Prostate gland (tissue), 2 donors: Measurements from ENCODE around the gene ZNF587. TPM values are rescaled to one million over a fixed set of nuclear protein-coding genes. Genes with fewer than 3 reads are reported as not detected.
"Not testable (repeated sequence)": the region's sequence is repeated elsewhere in the genome, so short reads cannot be mapped to it uniquely, and the experiment has no call there.

Source experiments
- DNase-seq: peaks from one replicate; pipeline ENCODE4 v3.0.0-alpha.2; 2019; ENCODE audit warnings: low spot score
- H3K27ac ChIP-seq, 2 donors: fragments of 200-600 bp; sonication (generic); 2 replicates each; pipeline ENCODE4 v1.5.1; 2017 to 2019
- H3K27me3 ChIP-seq: fragments of 200-600 bp; sonication (generic); replicated peaks from 2 replicates; pipeline ENCODE4 v1.5.1; 2019; ENCODE audit not compliant: insufficient read depth
- H3K36me3 ChIP-seq, 2 donors: fragments of 200-600 bp; sonication (generic); 1 replicate in 1 of 2; 2 replicates in 1 of 2; pipeline versions ENCODE4 v1.5.1 to v1.8.1; 2017 to 2019
- H3K4me1 ChIP-seq: fragments of 200-600 bp; sonication (generic); replicated peaks from 2 replicates; pipeline ENCODE4 v1.5.1; 2019
- H3K4me3 ChIP-seq, 2 donors: fragments of 200-600 bp; sonication (generic); 2 replicates each; pipeline ENCODE4 v1.5.1; 2017 to 2019
- H3K9me3 ChIP-seq: fragments of 200-600 bp; sonication (generic); 2 replicates; pipeline ENCODE4 v1.5.1; 2017
- POLR2A ChIP-seq: fragments of 450-650 bp; IDR thresholded peaks from one replicate; pipeline ENCODE4 v1.6.1; 2016; ENCODE audit warnings: antibody characterized with exemption, mild to moderate bottlenecking
- POLR2AphosphoS5 ChIP-seq: sonication (generic); formaldehyde crosslinking; IDR thresholded peaks from one replicate; pipeline ENCODE4 v1.6.1; 2017; ENCODE audit warnings: antibody characterized with exemption
- WGBS: methylation state at CpG from one replicate; pipeline ENCODE4 v1.1.5; 2018; 5-methylcytosine and 5-hydroxymethylcytosine counted together
- intact Hi-C: fragments of 100-400 bp; cut with DNase I; formaldehyde crosslinking; loops from one replicate; pipeline ENCODE4 v1.14.2; 2022
- total RNA-seq, 2 donors: library from RNA; depleted of rRNA; stranded (reverse); fragments of >200 nt; gene quantifications; one replicate each; pipeline ENCODE4 v1.1.0, GENCODE V29; 2016
- TF ChIP-seq, protein P1 (sequence below), 4 experiments: fragments of 200-600 bp in 2 of 4; fragments of 450-650 bp in 2 of 4; sonication (generic) in 2 of 4; IDR thresholded peaks; 1 replicate in 3 of 4; 2 replicates in 1 of 4; pipeline ENCODE4 v1.5.1; 2016 to 2019; ENCODE audit warnings: antibody characterized with exemption in 4 of 4, mild to moderate bottlenecking in 2 of 4, moderate library complexity in 2 of 4

The ZNF587 gene
- total RNA-seq, 2 donors from 2014 or later = 32.1 to 49.7 TPM

DNA sequence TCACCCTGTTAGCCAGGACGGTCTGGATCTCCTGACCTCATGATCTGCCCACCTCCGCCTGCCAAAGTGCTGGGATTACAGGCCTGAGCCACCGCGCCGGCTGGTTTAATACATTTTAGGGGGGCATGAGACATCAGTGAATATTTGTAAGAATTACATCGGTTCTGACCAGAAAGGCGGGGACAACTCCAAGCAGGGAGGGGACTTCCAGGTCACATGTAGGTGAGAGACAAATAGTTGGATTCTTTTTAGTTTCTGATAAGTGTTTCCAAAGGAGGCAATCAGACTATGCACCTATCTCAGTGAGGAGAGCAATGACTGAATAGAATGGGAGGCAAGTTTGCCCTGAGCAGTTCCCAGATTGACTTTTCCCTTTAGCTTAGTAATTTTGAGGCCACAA, 31.3 kb upstream of the ZNF587 start:
- no peaks in the 10 kb centered on the region for H3K9me3 ChIP-seq
- H3K27me3 ChIP-seq = no peaks in the 10 kb centered on the region
- no peaks in the 10 kb centered on the region for H3K36me3 ChIP-seq
- intact Hi-C loops = no loop called here
- DNase-seq = no peak
- TF ChIP-seq POLR2AphosphoS5 (no peak), POLR2A (no peak)
- TF ChIP-seq, protein P1, sequence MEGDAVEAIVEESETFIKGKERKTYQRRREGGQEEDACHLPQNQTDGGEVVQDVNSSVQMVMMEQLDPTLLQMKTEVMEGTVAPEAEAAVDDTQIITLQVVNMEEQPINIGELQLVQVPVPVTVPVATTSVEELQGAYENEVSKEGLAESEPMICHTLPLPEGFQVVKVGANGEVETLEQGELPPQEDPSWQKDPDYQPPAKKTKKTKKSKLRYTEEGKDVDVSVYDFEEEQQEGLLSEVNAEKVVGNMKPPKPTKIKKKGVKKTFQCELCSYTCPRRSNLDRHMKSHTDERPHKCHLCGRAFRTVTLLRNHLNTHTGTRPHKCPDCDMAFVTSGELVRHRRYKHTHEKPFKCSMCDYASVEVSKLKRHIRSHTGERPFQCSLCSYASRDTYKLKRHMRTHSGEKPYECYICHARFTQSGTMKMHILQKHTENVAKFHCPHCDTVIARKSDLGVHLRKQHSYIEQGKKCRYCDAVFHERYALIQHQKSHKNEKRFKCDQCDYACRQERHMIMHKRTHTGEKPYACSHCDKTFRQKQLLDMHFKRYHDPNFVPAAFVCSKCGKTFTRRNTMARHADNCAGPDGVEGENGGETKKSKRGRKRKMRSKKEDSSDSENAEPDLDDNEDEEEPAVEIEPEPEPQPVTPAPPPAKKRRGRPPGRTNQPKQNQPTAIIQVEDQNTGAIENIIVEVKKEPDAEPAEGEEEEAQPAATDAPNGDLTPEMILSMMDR (IDR thresholded peaks at IDR 0.05) = no peak
- H3K4me3 ChIP-seq = no peak overlapping the region
- WGBS = 84% methylated on average over 7 of the region's 7 CpGs
- no peak overlapping the region for H3K27ac ChIP-seq
- H3K4me1 ChIP-seq = no peaks in the 10 kb centered on the region

- Histone ChIP-seq H3K4me3 (peak overlapping the region; percentile 73 to 93), H3K36me3 (no peaks in the 10 kb centered on the region), H3K27ac (peak overlapping the region; percentile 83 to 88), H3K27me3 (no peaks in the 10 kb centered on the region), H3K9me3 (no peaks in the 10 kb centered on the region), H3K4me1 (no peaks in the 10 kb centered on the region)
- DNase-seq = peak; percentile 91
- intact Hi-C loops = no loop called here
- under 1% methylated on average over 44 of the region's 44 CpGs for WGBS
- peak; percentile 95 for TF ChIP-seq POLR2AphosphoS5
- TF ChIP-seq, protein P1 (IDR thresholded peaks at IDR 0.05) = peak in 2 of 4 experiments; percentile 30 to 31
- peak; percentile 57 for TF ChIP-seq POLR2A
Observed at GRCh38 chr19:57819475-57820148, 30.0 kb upstream of the ZNF587 start.

- 70% methylated on average over 6 of the region's 6 CpGs for WGBS
- DNase-seq = no peak
- Histone ChIP-seq H3K36me3 (no peaks in the 10 kb centered on the region), H3K27me3 (no peaks in the 10 kb centered on the region), H3K27ac (peak overlapping the region; percentile 83 to 88), H3K9me3 (no peaks in the 10 kb centered on the region), H3K4me3 (peak overlapping the region; percentile 73 to 93), H3K4me1 (no peaks in the 10 kb centered on the region)
- TF ChIP-seq, protein P1 (IDR thresholded peaks at IDR 0.05) = no peak
- TF ChIP-seq POLR2AphosphoS5 = no peak
- no peak for TF ChIP-seq POLR2A
- intact Hi-C loops = no loop called here
Observed at GRCh38 chr19:57820599-57820998, 29.1 kb upstream of the ZNF587 start.

DNA sequence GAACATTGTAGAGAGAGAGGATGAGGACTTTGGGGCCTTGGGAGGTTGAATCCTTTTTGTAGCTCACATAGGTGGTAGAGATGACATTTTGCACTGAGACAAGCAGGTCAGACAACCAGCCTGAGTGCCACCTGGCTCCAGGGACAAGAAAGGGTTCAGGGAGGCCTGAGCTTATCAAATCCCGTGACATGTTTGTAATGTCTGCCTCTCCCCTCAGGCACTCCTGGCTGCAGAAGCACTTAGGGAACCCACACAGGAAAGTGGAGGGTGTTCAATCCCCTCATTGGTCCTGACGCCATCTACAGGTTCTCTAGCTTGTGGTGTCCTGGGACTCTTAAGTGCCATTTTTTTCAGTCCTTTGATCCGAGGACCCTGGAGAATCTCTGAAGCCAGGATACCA, 28.6 kb upstream of the ZNF587 start:
- Histone ChIP-seq H3K27ac (peak overlapping the region in 1 of 2 donors; percentile 88), H3K4me3 (peak overlapping the region in 1 of 2 donors; percentile 93)
- WGBS = 54% methylated on average over 2 of the region's 3 CpGs
- intact Hi-C loops, H3K36me3 ChIP-seq, H3K27me3 ChIP-seq, H3K9me3 ChIP-seq, H3K4me1 ChIP-seq, DNase-seq: not testable (repeated sequence)

DNA sequence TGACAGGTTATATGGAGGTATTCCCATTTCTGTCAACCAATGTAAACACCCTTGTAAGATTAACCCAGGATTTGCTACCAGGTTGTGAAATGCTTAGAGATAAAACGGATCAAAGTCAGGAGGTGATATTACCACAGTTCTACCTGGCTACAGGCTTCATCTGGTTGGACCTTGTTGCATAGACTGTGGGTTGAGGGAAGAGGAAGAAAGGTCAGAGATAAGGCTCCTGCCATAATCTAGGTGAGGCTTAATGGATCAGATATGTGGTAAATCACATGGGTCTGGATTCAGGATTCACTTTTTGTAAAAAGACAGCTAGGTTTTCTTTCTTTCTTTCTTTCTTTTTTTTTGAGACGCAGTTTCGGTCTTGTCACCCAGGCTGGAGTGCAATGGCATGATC, 28.2 kb upstream of the ZNF587 start:
- H3K36me3 ChIP-seq, H3K27ac ChIP-seq, H3K4me3 ChIP-seq, H3K27me3 ChIP-seq, H3K4me1 ChIP-seq, DNase-seq, H3K9me3 ChIP-seq, intact Hi-C loops: not testable (repeated sequence)
- WGBS = 88% methylated on average over 3 of the region's 3 CpGs

DNA sequence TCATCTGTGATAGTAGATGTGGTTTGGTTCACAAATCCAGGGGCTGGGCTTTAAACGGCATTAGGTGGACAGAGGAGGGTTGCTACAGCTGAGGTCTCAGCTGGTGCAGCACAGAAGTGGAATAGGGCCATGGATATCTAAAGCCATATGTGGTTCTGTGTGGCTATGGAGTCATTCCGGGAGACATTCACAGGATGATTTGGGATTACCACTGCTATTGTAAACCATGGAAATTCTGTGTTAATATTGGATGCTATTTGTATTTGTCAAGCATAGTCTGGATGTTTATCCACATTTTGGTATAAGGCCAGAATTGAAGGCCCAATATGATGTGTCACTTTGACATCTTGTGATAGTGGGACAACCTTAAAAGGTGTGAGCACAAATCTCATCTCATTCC, 26.5 kb upstream of the ZNF587 start:
- H3K4me1 ChIP-seq, H3K36me3 ChIP-seq, intact Hi-C loops, H3K4me3 ChIP-seq, DNase-seq, H3K9me3 ChIP-seq, H3K27me3 ChIP-seq: not testable (repeated sequence)
- WGBS = 77% methylated on average over 2 of the region's 2 CpGs
- peak overlapping the region in 1 of 2 donors; percentile 48 for H3K27ac ChIP-seq

GRCh38 chr19:57823608-57824007, 26.1 kb upstream of the ZNF587 start:
- 53% methylated on average over 4 of the region's 4 CpGs for WGBS
- H3K4me3 ChIP-seq, H3K9me3 ChIP-seq, H3K4me1 ChIP-seq, H3K27me3 ChIP-seq, H3K36me3 ChIP-seq, intact Hi-C loops: not testable (repeated sequence)
- peak overlapping the region; percentile 22 to 48 for H3K27ac ChIP-seq
- peak; percentile 21 for DNase-seq
